HG02678 (cell line): ENCODE measurements around the gene NEDD8.

Experiments used
- ATAC-seq: cut with Tn5 transposase; IDR thresholded peaks from one replicate; pipeline ENCODE4 v1.9.1; 2021; ENCODE audit warnings: mild to moderate bottlenecking, moderate library complexity; ENCODE audit not compliant: unreplicated experiment

NEDD8 gene

DNA sequence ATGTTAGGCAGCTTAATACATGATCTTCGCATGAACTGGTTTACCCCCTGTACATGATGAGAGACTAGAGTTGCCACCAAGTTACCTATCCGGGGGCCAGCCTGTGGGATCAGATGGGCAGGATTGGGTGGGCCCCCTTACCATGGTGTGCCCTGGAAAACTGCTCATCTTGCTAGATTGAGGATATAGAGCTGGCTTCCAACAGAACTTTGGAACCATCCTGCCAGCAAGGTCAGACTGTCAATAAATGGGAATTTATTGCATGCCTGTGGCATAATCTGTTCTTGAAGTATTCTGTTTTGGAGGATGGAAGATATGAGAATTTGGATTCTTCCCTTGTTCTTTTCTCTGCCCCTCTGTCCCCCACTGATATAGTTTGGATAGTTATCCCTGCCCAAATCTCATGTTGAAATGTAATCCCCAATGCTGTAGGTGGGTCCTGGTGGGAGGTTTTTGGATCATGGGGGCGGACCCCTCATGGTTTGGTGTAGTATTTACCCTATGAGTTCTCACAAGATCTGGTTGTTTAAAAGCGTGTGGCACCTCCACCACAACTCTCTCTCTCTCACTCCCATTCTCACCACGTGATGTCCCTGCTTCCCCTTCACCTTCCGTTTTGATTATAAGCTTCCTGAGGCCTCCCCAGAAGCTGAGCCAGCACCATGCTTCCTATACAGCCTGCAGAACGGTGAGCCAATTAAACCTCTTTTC, 33.2 kb downstream of the NEDD8 start:
- no peak for ATAC-seq

DNA sequence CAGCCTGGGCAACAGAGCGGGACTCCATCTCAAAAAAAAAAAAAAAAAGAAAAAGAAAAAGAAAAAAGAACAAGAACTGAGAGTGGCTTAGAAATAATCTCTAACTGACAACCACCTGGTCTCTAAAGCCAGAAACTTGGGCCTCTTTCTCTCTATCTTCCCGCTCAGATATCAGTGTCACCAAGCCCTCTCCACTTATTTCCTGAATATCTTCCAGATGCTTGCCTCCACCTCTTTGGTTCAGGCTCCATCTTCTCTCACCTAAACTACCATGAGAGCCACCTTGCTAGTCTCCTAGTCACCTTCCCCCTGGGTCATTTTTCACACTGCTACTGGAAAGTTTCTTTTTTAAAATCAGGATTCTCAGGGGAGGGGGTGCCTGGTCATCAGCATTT, 35.1 kb downstream of the NEDD8 start:
- no peak for ATAC-seq

DNA sequence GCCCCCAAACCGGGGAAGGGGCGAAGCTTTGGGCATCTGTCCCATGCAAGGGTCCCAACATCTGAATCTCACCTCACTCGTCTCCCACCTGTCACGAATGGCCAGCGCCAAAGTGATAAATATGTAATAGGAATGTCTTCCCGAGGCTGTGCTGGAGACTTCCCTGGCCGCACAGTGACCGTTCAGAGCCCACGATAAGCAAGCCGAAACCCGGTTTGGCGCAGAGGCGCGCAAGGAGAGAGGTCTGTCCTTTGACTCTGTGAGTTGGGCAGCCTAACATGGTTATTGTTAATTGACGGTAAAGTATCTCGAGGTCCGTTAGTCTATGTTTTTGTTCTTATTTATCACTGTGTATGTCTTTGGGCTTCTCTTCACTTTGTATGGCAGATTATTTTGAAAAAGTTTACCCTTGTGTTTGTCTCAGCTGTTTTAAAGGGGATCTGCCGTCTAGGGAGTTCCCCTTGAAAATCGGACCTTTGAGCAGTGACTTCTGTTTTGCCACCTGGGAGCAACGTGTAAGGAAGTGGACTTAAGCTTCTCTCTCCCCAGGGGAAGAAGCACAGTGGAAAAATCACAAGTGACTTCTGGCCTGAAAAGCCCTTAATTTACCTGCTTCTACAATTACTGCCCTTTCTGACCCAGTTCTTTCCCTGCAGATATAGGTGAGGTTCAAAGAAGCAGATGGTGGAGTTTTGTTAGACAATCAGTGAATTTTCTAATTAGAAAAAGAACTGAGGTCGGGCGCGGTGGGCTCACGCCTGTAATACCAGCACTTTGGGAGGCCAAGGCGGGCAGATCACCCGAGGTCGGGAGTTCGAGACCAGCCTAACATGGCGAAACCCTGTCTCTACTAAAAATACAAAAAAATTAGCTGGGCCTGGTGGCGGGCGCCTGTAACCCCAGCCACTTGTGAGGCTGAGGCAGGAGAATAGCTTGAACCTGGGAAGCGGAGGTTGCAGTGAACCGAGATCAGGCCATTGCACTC, 35.8 kb downstream of the NEDD8 start:
- peak; percentile 27 for ATAC-seq

GRCh38 chr14:24195186-24196070, 36.7 kb downstream of the NEDD8 start, which contains the start of gene TM9SF1:
Gene TM9SF1 (minus strand): TSS chr14:24195441. CDS start chr14:24195019, 422 bp downstream.
- peak; percentile 81 for ATAC-seq

DNA sequence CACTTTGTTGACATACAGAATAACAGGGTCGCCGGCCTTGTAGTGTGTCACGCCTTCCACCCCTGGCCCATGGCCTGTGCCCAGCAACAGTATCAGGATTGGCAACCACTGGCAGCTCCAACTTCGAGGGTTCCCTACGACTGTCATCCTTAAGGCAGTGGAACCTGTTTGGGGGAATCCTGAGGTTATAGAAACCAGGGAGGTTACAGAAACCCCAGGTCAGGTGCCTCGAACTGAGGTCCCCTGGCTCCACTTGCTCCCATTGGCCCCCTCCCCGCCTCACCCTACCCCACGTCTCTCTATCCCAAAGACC, 37.3 kb downstream of the NEDD8 start:
- ATAC-seq, result no peak

DNA sequence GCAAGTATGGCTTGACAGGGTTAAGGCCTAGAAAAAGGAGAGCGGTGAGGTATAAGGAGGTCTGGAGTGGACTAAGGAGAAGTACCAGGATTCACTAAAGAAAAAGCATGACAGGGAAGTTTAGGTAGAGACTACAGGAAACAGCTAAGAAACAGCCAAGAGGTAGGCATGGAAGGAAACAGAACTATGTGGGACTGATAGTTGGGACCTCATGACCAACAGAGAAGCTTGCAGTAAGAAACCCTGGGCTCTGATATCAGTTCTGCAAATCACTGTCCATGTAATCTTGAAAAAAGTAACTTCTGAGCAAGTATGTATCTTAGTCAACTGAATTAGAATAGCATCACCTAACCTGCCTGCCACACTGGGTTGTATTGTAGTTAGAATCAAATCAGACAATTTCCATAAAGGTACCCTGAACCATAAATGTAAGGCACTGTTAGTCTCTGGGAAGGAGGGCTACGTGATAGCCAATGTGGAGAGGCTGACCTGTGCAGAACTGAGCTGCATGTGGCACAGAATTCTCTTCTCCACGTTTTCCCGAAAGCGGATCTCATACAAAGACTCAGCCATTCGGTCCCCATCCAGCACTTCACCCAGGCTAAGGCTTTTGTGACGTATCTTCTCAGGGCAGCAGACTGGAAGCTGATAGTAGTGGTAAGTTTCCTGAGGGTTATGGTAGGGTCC, 37.8 kb downstream of the NEDD8 start:
- no peak for ATAC-seq

DNA sequence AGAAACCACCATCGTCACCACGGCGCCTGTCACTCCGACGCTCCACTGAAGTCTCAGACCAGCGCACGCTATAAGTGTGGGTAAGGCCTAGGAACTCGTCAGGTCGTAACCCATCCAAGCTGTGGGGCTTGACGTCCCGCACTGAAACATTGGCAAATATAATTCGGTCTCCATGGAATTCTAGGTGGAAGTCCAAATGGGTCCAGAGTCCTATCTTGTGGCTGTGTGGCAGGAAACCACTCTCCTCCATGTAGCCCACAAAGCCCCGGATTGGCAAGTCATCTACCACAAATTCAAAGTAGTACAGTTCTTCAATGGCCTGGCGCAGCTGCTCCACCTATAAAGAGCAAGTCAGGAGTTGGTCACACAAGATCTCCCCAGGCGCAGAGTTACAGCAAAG, 39.2 kb downstream of the NEDD8 start:
- ATAC-seq, result no peak

DNA sequence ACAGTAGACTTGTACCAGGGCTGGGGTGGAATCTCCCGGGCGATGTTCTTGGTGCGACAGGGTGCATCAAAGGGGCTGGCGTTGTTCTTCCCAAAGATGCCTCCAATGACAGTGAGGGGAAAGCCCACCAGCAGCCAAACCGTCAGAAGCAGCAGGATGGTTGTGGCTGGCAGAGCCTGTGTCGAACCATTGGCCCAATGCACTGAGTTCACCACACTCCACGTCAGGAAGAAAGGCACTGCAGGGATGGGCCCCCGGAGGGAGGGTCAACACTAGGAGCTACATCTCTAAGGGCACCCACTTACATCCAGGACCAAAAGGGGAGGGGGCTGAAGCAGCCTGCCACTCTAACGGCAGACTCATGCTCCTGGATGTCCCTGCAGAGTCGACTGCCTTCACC, 41.8 kb downstream of the NEDD8 start:
- no peak for ATAC-seq

DNA sequence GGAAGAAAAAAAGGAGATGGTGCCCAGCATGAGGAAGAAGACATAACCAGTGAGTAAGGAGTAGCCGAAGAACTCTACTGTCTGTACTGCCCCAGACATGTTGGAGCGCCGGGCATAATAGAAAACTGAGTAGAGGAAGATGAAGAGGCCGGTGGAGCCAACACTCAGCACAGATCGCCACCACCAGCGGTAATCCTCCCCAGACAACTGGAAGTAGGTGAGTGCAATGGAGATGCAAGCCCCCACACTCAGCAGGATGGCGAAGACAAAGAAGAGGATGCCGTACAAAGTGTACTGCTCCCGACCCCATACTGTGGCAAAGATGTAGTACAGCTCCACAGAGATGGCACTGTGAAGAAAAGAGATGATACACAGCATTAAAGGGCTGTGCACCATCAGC, 42.7 kb downstream of the NEDD8 start:
- no peak for ATAC-seq

- ATAC-seq, result no peak
Measured at GRCh38 chr14:24189059-24189375, 43.1 kb downstream of the NEDD8 start.

- ATAC-seq, result peak; percentile 90
Measured at GRCh38 chr14:24188251-24189058, 43.7 kb downstream of the NEDD8 start, which contains the start of gene IPO4. Gene IPO4 (minus strand): TSS chr14:24188816. CDS start chr14:24188787, 29 bp downstream.

DNA sequence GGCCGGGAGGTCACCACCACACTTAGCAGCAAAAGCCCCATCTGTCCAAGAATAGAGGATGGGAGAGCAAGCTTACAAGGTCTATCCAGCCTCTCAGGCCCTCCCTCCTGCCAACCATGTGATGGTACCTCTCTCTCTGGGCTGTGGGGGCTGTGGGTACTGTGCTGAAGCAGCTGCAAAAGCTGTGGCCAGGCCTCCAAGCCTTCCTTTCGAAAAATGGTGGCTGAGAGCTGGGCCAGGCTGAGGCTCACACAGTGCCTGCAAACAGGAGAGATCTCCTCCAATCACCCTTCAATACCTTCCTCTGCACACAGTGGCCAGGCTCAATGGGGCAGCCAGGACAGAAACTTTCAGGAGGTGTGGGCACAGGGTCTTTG, 44.6 kb downstream of the NEDD8 start:
- ATAC-seq, result no peak

- no peak for ATAC-seq
Measured at GRCh38 chr14:24186831-24187538, 45.2 kb downstream of the NEDD8 start.

GRCh38 chr14:24185741-24186140, 46.4 kb downstream of the NEDD8 start:
- ATAC-seq, result no peak

DNA sequence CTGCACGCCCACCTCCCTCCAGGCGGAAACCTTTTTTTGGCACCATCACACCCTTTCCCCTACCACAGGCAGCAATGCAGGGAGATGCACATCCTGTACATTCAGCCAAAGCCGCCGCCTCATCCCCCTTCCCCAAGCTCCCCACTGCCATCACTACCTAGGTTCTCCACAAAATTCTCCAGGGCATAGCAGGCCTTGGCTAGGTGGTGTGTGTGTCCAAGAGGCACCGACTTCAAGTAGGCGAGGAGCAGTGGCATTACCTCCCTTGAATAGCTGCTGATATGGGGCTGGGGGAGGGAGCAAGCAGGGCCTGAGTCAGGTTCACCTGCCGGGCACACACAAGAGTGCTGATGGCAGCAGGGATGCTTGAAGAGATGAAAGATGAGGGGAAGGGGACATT, 47.1 kb downstream of the NEDD8 start:
- no peak for ATAC-seq

DNA sequence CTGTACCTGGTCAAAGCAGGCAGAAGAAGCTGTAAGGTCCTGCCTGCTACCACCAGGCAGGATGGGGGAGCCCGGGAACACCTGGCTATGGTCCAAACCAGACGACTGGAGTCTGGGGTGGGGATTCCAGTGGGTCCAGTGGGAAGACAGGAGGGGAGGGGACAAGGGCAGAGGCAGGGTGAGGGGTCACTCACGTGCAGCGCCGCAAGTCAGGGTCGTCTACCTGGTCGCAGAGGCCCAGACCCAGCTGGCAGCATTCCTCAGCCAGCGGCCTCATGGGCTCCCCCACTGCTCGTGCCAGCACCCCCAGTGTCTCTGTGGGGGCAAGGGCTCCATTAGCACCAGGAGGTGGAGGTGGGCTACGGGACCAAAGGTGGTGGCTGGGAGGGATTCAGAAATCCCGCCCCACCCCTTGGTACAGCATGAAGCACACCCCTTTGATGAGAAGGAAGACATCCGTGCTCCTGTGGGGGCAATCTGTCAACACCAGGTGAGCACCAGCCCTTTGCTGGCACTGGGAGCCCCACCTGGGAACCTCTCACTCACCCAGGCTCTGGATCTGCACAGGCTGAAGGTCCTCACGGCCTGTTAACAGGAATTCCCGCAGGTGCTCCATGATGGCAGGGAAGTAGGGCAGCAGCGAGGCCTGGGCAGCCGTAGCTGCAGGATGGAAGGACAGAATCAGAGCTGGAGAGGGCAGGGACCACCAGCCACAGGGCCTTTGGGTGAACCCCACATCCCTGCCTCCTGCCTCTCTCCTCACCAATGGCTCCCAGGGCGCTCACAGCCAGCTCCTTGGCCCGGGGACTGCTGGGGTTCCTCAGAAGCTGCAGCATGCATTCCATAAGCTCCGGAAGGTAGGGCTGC, 47.8 kb downstream of the NEDD8 start:
- no peak for ATAC-seq

DNA sequence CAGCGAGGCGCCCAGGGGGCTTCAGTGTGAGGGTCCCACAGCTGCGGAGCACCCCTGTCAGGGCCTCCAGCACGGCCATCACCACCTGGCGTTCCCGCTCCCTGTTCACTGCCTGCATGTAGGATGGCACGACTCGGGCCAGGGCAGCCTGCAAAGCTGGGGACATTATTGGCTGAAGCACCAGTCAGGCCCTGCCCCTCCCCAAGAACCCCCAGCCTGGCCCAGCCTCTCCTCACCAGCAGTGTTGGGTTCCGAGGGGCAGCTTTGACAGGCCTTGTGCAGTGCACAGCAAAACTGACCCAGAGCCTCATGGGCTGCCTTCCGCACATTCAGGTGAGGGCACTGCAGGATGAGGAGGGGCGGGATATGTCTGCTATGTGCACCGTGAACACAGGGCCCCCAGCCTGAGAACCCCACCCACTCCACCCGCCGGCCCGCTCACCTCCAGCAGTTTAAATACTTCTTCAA, 49.1 kb downstream of the NEDD8 start:
- ATAC-seq, result no peak
